GM12872 (cell line): Measurements from ENCODE around the gene FAF1.

ENCODE experiments used
- CTCF ChIP-seq: IDR thresholded peaks from 3 replicates; pipeline ENCODE4 v1.5.1; 2011; ENCODE audit warnings: low read depth, mild to moderate bottlenecking, low read length, moderate library complexity; ENCODE audit not compliant: insufficient read depth

FAF1 gene

GRCh38 chr1:50426108-50426700 is 533.9 kb downstream of the FAF1 start:
- TF ChIP-seq CTCF: no peak

GRCh38 chr1:50425376-50426107 is 534.5 kb downstream of the FAF1 start:
- no peak for TF ChIP-seq CTCF

- TF ChIP-seq CTCF: no peak
Measured at GRCh38 chr1:50424884-50425375, 535.1 kb downstream of the FAF1 start.

- TF ChIP-seq CTCF: no peak
Measured at GRCh38 chr1:50424045-50424883, 535.8 kb downstream of the FAF1 start.

GRCh38 chr1:50423670-50424000 is 536.4 kb downstream of the FAF1 start:
- TF ChIP-seq CTCF: no peak

- TF ChIP-seq CTCF: no peak
Measured at GRCh38 chr1:50422946-50423669, 537.0 kb downstream of the FAF1 start, which contains the start of gene DMRTA2. DMRTA2 (minus strand) TSS chr1:50423443; CDS start chr1:50421536, 1,907 bp downstream.

GRCh38 chr1:50422675-50422945 is 537.5 kb downstream of the FAF1 start:
- no peak for TF ChIP-seq CTCF
